Measurements from ENCODE around the gene GDPGP1.
A peak's percentile ranks its signal among the peaks of the same experiment; 100 is the strongest.
"Not testable (repeated sequence)": the region's sequence is repeated elsewhere in the genome, so short reads cannot be mapped to it uniquely, and the experiment has no call there.

The GDPGP1 gene, protein sequence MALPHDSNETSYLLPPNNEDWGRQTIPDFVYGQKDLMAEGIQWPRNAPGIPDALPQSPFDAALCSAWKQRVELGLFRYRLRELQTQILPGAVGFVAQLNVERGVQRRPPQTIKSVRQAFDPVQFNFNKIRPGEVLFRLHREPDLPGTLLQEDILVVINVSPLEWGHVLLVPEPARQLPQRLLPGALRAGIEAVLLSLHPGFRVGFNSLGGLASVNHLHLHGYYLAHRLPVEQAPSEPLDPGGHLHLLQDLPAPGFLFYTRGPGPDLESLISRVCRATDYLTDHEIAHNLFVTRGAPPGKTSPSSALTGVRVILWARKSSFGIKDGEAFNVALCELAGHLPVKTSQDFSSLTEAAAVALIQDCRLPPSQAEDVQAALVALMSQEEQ

DNA sequence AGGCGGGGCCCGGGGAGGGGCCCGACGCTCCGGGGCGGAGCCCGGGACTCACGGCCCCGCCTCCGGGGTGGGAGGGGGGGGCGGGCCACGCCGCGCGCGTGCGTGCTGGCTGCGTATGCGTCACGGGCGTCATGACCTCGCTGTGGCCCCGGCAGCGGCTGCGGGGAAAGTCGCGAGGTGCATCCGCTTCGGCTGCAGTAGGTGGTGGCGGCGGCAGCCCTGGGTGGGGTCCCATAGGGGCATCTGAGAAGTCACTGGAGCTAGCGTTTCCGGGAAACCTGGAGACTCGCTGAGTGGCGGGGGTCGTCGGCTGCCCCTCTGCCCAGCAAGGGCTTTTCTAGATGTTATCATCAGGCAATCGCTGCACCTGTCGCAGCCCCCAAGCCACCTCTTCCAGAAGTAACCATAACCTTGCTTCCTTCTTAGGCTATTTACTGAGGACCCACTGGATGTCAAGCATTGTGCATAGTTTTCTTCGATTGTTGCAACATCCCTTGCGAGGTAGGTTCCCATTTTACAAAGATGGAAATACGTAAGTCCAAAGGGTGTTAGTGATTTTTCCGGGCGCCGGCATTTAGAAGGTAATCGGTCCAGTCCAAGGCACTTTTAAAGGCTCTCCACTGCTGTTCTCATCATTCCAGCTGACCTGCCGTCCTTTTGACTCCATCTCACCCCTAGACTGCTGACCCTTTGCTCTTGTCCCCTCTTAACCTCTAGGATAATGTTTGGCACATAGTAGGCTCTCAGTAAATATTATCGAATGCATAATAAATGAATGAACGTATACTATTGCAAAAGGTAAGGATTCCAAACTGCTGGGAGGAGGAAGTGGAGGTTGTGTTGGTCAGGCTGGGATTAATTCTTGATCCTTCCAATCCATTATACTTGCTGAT is at the start of gene GDPGP1:
Gene GDPGP1 (plus strand): TSS at position 114 of the 893 bp plus-strand sequence. CDS start 6,700 bp downstream, outside the sequence.
- peak; percentile 98 for DNase-seq (ENCODE audit: low spot score)

DNA sequence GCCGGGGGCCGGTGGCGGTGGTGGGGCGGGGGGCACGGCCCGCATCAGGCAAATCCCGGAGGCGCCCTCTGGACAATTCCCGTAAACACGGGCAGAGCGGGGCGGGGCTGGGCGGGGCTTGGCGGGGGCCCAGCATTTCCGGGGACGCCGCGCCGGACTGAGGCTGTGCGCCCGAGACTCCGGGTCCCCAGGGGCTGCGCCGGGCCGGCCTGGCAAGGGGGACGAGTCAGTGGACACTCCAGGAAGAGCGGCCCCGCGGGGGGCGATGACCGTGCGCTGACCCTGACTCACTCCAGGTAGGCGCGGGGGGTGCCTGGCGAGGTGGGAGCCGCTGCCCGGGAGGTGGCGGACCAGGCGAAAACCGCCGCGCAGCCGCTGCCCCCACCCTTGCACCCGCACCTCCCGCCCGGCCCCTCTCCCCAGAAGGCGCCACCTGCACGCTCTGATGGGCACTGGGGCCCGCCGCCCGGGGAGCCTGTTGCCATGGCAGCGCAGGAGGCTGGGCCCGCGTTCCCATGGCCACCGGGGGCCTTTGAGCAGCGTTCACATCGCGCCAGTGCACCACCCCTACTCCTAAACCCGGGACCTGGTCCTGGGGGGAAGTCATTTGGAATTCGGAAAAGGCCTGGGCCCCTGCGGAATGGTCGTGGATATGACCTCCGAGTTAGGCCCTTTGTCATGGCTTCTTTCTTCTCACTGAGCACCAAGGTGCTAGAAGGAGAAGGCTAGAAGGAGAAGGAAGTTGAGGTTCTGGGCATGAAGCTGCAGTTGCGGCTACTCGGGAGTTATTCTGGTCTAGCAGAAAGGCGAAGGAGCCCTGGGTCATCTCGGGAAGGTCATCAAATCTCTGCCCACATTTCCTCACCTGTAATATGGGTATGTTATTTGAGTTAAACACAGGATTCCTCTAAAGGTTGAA is 49.0 kb upstream of the GDPGP1 start:
- DNase-seq (ENCODE audit: low spot score) = peak; percentile 89

DNA sequence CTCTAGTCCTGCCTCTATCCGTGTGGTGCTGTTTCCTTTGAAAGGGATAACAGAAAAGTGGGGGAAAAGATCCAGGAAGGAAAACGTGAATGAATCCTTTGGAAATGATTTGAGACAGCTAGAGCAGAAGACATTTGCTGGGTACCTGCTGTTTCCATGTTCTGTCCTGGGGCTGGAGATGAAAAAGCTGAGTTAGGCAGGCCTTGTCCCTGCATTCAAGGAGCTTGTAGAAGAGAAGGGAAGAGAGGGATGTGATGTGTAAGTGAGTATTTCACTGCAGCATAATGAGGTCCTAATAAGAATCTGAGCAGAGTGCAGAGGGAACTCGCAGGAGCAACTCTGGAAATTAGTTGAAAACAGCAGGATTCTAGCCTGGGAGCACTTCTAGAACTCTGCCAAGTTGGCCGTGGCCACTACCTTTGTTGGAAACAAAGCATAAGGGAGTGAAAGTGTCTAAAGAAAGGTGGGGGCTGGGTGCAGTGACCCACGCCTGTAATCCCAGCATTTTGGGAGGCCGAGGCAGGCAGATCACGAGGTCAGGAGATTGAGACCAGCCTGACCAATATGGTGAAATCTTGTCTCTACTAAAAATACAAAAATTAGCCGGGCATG is 46.6 kb upstream of the GDPGP1 start:
- DNase-seq (ENCODE audit: low spot score) = no peak

DNA sequence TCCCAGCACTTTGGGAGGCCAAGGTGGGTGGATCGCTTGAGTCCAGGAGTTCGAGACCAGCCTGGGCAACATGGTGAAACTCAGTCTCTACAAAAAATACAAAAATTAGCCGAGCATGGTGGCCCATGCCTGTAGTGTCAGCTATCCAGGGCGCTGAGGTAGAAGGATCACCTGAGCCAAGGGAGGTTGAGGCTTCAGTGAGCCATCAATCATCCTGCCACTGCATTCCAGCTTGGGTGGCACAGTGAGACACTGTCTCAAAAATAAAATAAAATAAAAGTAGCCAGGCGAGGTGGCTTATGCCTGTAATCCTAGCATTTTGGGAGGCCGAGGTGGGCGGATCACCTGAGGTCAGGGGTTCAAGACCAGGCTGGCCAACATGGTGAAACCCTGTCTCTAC is 45.9 kb upstream of the GDPGP1 start:
- DNase-seq (ENCODE audit: low spot score) = not testable (repeated sequence)

DNA sequence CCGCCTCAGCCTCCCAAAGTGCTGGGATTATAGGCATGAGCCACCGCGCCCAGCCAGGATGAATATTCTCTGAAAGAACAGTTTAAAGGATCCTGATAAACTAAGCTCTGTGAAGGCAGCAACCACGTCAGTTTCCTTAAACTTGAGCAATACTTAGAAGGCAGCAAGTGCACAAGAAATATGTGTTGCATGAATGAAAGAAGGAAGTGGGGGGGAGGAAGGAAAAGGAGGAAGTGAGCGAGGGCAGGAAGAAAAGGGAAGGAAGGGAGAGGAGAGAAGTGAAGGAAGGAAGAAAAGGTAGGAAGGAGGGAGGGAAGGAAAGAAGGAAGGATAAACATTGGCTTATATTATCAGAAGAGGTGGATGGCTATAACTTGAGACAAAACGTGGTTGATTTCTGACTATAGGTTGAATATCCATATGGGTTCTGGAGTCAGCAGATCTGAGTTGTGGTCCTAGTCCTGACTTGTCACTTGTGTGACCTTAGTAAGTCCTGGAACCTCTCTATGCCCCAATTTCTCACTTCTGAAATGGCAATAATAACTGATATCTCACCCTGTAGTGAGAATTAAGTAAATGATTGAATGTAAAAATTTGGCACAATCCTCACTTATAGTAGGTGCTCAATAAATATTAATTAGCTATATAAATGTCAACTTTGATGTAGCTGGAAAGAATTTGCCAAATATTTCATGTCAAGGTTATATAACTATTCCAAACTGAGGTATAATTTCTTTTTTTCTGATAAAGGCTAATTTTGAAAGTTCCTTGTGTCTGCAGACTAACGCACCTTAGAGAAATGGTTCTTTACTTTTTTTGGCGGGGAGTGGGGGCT is 44.9 kb upstream of the GDPGP1 start:
- DNase-seq (ENCODE audit: low spot score) = no peak

DNA sequence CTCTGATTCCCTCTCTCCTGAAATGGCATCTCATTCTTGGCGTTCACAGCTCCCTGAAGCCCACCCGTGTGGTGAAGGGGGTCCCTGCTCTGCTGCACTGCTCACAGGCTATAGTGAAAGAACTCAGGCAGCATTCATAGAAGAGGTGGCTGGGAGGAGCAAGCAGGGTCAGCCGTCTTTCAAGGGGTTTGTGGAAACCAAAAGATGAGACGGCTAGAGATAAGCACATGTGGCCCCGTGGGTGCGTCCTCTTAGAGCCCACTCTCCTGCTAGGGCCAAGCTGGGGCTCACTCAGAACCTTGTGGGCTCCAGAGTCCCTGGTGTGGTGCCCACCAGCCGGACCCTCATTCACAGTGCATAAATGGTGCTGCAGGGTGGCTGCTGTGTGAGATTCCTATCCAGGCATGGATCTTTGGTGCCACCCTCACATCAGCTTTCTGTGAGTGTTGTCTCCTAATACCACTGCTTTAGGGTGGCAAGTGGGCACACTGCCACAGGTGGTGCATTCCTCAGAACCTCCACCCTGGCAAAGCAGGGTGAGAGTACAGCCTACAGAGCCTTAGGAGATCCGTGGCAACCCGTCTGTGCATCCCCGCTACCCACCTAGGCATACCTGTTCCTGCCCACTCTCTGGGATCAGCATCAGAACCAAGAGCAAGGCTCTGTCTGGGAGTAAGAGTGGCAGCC is 44.1 kb upstream of the GDPGP1 start:
- DNase-seq (ENCODE audit: low spot score) = no peak

DNA sequence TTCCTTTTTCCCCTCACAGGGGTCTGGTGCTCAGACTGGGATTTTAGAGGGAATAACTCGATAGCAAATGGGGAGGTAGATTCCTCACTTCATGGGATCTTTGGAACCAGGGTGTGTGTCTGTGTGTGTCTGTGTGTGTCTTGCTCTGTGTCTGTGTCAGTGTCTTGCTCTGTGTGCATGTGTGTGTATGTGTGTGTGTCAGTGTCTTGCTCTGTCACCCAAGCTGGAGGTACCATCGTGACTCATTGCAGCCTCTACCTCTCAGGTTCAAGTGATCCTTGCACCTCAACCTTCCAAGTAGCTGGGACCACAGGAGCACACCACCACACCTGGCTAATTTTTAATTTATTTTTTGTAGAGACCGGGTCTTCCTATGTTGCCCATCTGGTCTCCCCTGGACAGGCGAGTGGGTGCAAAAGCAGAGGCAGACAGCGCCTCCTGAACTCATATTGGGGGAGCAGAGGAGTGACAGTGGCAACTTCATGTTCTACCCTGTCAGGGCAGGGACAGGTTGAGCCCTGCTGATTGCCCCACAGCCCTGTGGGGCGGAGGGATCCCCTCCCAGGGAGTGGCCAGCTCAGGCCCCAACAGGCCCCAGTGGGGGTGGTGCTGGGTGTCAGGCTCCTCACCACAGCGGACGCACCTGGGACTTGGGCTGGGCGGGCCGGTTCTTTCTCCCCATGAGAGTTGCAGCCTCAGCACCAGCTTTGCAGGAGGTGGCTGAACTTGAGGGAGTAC is 43.2 kb upstream of the GDPGP1 start:
- DNase-seq (ENCODE audit: low spot score) = no peak

DNA sequence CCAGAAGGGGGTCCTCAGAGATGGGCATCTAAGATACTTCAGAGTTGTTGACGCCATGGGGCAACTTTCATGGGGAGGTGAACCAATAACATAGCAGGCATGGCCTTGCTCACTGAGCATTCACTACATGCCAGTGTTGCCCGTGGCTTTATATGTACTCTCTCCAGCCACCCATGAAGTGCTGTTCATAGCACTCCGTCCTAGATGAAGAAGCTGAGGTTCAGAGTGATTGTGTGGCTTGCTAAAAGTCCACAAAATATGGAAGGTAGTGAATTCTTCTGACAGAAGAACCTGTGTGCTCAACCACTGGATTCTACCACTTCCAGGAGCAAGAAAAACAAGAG is 42.7 kb upstream of the GDPGP1 start:
- no peak for DNase-seq (ENCODE audit: low spot score)

DNA sequence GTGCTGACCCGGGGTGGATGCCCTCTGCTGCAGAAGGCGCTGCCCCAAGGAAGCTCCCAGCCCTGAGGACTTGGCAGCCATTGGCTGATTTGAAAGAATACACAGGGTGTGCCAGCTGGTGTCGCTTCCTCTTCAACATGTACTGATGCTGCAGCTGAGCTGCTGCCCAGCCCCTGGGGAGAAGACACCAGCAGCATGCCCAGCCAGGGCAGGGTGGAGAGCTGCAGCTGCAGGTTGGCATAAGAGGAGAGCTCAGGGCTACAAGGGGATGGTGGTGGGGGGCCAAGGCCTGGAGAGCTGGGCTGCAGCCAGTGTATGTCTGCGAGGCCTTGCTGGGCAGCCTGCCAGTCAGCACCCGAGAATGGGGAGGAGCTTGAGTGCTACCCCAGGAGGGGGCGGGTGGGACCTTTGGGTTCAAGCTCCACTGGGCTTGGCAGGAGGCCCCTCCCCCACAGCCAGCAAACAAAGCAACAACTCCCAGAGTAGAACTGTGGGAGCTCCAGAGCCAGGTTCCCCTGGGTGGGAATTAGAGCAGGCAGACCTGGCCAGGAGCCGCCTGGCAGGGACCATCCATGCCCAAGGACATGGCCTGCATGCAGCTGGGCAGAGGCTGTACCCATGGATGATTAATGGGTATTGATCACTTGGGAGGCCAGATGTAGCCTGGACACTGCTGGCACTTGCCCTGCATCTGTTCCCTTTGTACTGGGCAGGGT is 42.1 kb upstream of the GDPGP1 start:
- peak; percentile 79 for DNase-seq (ENCODE audit: low spot score)

DNA sequence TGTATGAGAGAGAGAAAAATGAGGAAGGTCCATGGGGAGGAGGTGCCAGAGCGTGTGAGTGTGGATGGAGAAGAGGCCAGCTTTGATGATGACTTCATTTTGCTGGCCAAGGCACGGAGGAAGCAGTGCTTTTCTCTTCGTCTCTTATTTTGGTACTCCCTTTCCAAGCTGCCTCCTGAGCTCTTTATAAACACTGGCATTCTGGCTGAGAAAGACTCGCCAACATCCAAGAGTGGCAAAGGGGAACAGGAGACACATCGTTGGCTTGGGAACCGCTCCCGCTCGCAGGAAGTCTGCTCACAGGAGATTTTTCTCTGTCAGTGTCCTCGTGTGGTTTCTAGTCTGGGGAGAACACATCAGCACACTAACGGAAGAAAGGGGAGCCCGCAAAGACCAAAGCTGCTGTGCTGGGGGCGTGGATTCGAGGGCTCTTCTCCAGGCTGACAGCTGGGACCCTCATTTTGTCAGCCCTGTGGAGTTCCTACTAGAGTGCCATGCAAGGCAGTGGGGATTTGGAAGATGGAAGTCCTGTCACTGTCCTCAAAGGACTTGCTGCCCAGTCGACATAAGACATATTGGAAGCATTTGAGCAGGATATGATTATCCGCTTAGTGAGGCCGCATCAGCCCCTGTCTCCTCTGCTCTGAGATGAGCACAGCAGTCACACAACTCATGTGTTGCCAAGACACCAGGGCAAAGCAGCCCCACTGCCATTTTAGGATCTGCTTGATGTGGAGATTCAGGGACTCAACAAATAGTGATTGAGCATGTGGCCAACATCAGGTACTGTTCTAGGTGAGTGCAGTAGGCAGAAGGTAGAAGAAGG is 40.8 kb upstream of the GDPGP1 start:
- DNase-seq (ENCODE audit: low spot score) = no peak

DNA sequence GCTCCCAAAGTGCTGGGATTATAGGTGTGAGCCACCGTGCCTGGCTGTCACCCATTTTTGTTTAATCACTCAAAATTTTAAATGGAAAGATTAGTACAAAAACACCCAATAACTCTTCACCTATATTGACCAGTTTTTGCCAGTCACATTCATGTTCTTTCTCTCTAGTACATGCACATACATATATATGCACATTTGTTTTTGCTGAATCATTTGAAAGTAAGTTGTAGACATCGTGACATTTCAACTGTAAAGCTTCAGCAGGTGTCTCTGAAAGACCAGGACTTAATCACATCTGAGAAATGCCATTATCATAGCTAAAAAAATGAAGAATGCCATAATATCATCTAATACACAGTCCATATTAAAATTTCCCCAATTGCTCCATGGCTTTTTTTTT is 39.4 kb upstream of the GDPGP1 start:
- no peak for DNase-seq (ENCODE audit: low spot score)

DNA sequence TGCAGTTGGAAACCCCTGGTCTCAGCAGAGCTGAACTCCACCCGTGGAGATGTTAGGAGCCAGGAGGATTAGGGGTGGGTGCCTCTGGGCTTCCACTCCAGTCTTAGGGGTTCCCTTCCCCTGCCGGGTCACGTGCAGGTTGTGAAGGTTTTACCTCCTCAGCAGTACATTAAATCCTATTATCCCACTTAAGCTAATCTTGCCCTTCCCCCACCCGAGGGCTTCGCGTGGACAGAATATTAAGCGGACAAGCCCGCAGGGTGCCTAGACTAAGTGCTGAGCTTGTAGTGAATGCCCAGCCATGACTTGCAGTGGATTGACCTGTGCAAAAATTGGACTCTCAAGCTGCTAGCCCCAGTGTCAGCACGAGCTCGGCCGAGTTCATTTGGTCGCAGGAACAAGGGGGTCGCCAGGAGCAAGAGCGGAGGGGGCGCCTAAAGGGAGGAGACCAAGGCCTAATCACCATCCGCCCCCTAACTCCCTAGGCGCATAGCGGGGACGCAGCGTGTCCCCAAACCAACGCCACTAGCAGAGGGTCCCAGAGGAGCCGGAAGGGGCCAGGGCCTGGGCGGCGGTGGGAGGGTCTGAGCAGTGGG is 33.4 kb upstream of the GDPGP1 start:
- DNase-seq (ENCODE audit: low spot score) = peak; percentile 66

DNA sequence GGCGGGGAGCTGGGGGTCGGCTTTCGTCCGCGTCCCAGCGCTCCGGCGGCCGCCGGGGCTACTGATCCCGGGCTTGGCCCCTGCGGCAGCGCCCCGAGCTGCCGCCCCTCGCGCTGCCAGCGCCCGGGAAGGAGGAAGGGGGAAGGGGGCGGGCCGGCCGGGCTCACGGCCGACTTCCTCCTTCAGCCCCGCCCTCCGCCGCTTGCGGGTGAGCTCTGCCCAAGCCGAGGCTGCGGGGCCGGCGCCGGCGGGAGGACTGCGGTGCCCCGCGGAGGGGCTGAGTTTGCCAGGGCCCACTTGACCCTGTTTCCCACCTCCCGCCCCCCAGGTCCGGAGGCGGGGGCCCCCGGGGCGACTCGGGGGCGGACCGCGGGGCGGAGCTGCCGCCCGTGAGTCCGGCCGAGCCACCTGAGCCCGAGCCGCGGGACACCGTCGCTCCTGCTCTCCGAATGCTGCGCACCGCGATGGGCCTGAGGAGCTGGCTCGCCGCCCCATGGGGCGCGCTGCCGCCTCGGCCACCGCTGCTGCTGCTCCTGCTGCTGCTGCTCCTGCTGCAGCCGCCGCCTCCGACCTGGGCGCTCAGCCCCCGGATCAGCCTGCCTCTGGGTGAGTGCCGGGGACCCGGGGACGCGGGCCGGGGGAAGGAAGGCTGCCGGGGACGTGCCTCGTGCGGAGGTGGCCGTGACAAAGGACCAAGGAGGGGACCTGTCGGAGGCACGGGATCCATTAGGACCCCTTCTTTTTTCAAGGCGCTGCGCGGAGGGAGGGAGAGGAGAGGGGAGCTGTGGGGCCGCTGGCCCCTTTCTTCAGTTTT is 32.7 kb upstream of the GDPGP1 start, which contains the start of gene SEMA4B:
Gene SEMA4B (plus strand): TSS at position 201 of the 814 bp plus-strand sequence. CDS start 249 bp downstream, at position 450.
- DNase-seq (ENCODE audit: low spot score) = peak; percentile 96

DNA sequence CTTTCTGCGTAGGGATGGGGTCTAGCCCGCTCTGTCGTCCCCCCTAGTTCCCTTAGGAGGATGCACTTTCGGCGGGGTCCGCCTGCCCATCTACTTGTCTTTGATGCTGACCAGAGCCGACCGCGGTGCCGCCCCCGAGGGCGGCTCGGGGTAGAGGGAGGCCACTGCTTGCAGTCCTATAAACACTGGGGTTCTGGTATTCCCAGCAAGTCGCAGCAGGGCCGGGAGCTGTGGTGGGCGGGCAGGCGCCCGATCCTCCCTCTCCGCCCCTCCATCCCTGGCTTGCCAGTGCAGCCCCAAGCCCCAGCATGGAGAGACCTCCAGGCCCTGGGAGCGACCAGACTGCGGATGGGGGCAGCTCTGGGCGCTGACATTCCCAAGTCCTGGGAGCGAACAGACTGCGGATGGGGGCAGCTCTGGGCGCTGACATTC is 32.0 kb upstream of the GDPGP1 start:
- peak; percentile 65 for DNase-seq (ENCODE audit: low spot score)

DNA sequence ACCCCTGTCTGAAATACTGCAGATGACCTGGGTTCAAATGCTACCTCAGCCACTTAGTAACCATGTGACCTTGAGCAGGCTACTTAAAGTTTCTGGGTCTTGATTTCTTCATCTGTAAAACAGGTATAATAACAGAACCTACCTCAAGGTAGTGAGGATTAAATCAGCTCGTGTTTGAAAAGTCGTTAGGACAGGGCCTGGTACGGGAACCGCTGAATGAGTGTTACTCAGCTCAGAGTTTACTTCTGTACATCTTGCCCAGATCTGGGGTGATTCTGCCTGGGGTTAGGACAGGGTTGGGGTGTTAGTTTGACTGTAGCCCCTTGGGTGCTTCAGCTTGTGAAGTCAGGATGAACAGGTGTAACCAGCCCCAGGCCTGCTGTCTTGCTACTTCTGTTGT is 31.1 kb upstream of the GDPGP1 start:
- no peak for DNase-seq (ENCODE audit: low spot score)

DNA sequence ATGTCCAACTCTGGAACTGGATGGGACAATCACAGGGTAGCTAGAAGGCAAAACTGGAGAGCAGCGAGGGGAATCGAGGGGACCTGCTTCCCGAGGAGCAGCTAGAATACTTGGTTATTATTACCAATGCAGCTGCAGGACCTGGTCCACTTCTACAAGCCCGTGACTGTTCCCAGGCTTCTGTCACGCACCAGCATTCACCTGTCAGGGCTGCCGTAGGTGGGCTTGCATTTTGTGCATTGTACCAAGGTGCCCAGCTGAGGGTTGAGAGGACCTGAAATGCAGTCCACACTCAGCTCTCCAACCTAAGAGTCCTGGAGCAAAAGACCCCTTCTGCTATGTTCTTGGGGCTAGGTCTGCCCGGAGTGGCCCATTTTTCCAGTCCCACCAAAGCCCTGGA is 30.5 kb upstream of the GDPGP1 start:
- DNase-seq (ENCODE audit: low spot score) = no peak

All from HuH-7.5 (cell line).